Measurements from ENCODE around the gene GNA15. TPM values are rescaled to one million over a fixed set of nuclear protein-coding genes. Genes with fewer than 3 reads are reported as not detected.

The GNA15 gene
- total and polyA plus RNA-seq, 2 donors (not counting 3 experiments of a cell fraction or from before 2014, with no cell fraction given) = 0.17 TPM; not detected in 1

DNA sequence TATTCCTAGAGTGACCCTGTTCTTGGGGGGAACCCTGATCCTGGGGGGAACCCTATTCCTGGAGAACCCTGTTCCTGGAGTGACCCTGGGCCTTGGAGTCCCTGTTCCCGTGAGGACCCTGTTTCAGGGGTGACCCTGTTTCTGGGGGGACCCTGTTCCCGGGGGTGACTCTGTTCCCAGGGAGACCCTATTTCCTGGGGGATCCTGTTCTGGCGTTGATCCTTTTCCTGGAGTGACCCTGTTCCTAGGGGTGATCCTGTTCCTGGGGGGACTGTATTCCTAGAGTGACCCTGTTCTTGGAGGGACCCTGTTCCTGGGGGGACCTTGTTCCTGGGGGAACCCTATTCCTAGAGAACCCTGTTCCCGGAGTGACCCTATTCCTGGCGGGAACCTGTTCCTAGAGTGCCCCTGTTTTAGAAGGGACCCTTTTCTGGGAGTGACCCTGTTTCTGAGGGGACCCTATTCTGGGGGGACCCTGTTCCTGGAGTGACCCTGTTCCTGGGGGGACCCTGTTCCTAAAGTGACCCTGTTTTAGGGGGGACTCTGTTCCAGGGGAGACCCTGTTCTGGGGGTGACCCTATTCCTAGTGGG is 15.0 kb downstream of the GNA15 start:
- dilution Hi-C loops (cut with MboI; ENCODE audit: extremely low pct_ligation_motif_present, low sequenced_read_pairs) = no loop called here
- Histone ChIP-seq H3K79me2 (ENCODE audit: control insufficient read depth, insufficient read depth, low read length) (no peaks in the 10 kb centered on the region), H3K27me3 (ENCODE audit: control insufficient read depth in 2 of 2, insufficient read depth in 2 of 2, low read length in 2 of 2) (no peaks in the 10 kb centered on the region), H3K4me3 (replicated peaks in 1 of 3; ENCODE audit: insufficient read depth in 1 of 3, low read depth in 1 of 3, low read length in 3 of 3) (no peak overlapping the region), H4K20me1 (replicated peaks; ENCODE audit: control insufficient read depth, extremely low read depth, insufficient read depth, low read length) (no peaks in the 10 kb centered on the region), H3K9me3 (replicated peaks; ENCODE audit: control insufficient read depth, insufficient read depth, low read length) (no peaks in the 10 kb centered on the region), H3K9ac (replicated peaks; ENCODE audit: extremely low read depth, insufficient read depth, low read length) (no peak overlapping the region), H2AFZ (ENCODE audit: low read depth, low read length) (no peak overlapping the region), H3K9me1 (replicated peaks; ENCODE audit: control insufficient read depth, extremely low read depth, insufficient read depth, low read length) (no peaks in the 10 kb centered on the region), H3K4me2 (ENCODE audit: insufficient read depth, low read length) (no peak overlapping the region), H3K27ac (ENCODE audit: insufficient read depth, low read depth, low read length) (no peak overlapping the region), H3K36me3 (ENCODE audit: control insufficient read depth in 2 of 2, extremely low read depth in 1 of 2, insufficient read depth in 2 of 2, low read length in 2 of 2) (no peaks in the 10 kb centered on the region), H3K4me1 (ENCODE audit: control insufficient read depth, extremely low read depth, insufficient read depth, low read length) (peaks cover 13% of the 10 kb centered on the region)
- CTCF ChIA-PET = interaction anchor here (1.2 to 1.8 kb wide), 3 partner anchors 22 to 200 kb away, joined by 3 to 10 read pairs (median 4); no protein-coding TSS in a partner anchor
- no TSS peak for BruUV-seq (replicated peaks)
- DNase-seq (ENCODE audit: low read depth, low spot score) = no peak
- TF ChIP-seq EZH2 (IDR thresholded peaks at IDR 0.05; ENCODE audit: borderline replicate concordance, low read depth, low read length, severe bottlenecking) (no peak), FOS (IDR thresholded peaks at IDR 0.05; ENCODE audit: borderline replicate concordance, insufficient read depth, low read length) (no peak), GATA2 (IDR thresholded peaks at IDR 0.05; ENCODE audit: insufficient read depth, insufficient read length, low read depth, low read length) (no peak), POLR2A (IDR thresholded peaks at IDR 0.05; ENCODE audit: low read depth, low read length) (no peak), POLR2AphosphoS5 (IDR thresholded peaks at IDR 0.05; ENCODE audit: insufficient read depth, low read depth, low read length) (no peak), MYC (IDR thresholded peaks at IDR 0.05; ENCODE audit: low read depth, low read length) (no peak), MAX (IDR thresholded peaks at IDR 0.05; ENCODE audit: insufficient read depth, insufficient read length) (no peak), JUN (IDR thresholded peaks at IDR 0.05; ENCODE audit: borderline replicate concordance, insufficient read depth, insufficient read length, low read depth) (no peak)
- TF ChIP-seq, protein P1, sequence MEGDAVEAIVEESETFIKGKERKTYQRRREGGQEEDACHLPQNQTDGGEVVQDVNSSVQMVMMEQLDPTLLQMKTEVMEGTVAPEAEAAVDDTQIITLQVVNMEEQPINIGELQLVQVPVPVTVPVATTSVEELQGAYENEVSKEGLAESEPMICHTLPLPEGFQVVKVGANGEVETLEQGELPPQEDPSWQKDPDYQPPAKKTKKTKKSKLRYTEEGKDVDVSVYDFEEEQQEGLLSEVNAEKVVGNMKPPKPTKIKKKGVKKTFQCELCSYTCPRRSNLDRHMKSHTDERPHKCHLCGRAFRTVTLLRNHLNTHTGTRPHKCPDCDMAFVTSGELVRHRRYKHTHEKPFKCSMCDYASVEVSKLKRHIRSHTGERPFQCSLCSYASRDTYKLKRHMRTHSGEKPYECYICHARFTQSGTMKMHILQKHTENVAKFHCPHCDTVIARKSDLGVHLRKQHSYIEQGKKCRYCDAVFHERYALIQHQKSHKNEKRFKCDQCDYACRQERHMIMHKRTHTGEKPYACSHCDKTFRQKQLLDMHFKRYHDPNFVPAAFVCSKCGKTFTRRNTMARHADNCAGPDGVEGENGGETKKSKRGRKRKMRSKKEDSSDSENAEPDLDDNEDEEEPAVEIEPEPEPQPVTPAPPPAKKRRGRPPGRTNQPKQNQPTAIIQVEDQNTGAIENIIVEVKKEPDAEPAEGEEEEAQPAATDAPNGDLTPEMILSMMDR (IDR thresholded peaks at IDR 0.05; ENCODE audit: extremely low read depth in 1 of 2, insufficient read depth in 1 of 2, low read depth in 1 of 2, low read length in 2 of 2) = no peak
- no peak for FAIRE-seq
- POLR2A ChIA-PET = no interaction called here
- intact Hi-C loops (cut with micrococcal nuclease) = no loop called here

All from endothelial cell of umbilical vein (primary cell).